ENCODE results near the gene PDCD6IP. TPM values are rescaled to one million over a fixed set of nuclear protein-coding genes. Genes with fewer than 3 reads are reported as not detected.

The PDCD6IP gene
- total and polyA plus RNA-seq, 2 of the 13 experiments (the other 11 are each of a cell fraction or from before 2014, with no cell fraction given) = 62.5 to 85.6 TPM

DNA sequence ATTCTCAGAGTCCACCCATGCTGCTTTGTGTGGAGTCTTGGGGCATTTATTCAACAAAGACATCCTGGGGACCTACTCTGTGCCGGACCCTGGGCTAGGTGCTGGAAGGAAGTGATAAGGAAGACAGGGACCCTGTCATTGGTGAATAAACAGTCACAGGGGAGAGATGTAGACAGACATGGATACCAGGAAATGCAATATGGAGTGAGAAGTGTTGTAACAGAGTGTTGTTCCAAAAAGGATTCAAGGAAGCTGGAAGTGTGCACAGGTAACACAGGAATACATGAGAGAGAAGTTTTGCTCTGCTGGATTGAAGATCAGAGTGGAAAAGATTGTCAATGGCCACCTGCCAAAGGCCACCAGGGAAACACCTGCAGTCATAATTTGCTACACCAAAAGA lies 89.0 kb downstream of the PDCD6IP start:
- no peak overlapping the region for H3K4me2 ChIP-seq (ENCODE audit: low read depth, low read length)
- H3K36me3 ChIP-seq (replicated peaks in 1 of 2; ENCODE audit: control insufficient read depth in 1 of 2, insufficient read depth in 2 of 2, low read length in 2 of 2) = no peaks in the 10 kb centered on the region
- ChIA-PET POLR2A (no interaction called here), CTCF (ENCODE audit: low intra/inter-chr PET ratio, low total read pairs) (no interaction called here)
- no peaks in the 10 kb centered on the region for H4K20me1 ChIP-seq (ENCODE audit: insufficient read depth, low read length)
- no peak for DNase-seq (ENCODE audit: low spot score)
- in situ Hi-C loops (cut with HindIII; ENCODE audit: extremely low pct_ligation_motif_present, low pct_unique_long_range_greater_than_20kb) (no loop called here), intact Hi-C loops (cut with micrococcal nuclease; ENCODE audit: unreplicated experiment) (no loop called here)
- no peaks in the 10 kb centered on the region for H3K79me2 ChIP-seq (ENCODE audit: insufficient read depth, low read length)
- no peak for FAIRE-seq
- ATAC-seq = no peak
- no peak overlapping the region for H3K9ac ChIP-seq (ENCODE audit: insufficient read depth, low read depth, low read length)
- H3K4me3 ChIP-seq (replicated peaks in 1 of 3; ENCODE audit: insufficient read depth in 1 of 3, low read depth in 2 of 3, low read length in 3 of 3) = no peak overlapping the region
- no peak overlapping the region for H2AFZ ChIP-seq (ENCODE audit: low read length)
- WGBS (ENCODE audit: low lambda C conversion rate) = 0% methylated on average over 1 of the region's 1 CpG
- no peaks in the 10 kb centered on the region for H3K9me3 ChIP-seq (ENCODE audit: low read length)
- TF ChIP-seq CHD4 (IDR thresholded peaks at IDR 0.05; ENCODE audit: borderline replicate concordance, low read length) = no peak
- TF ChIP-seq SKI (IDR thresholded peaks at IDR 0.05; ENCODE audit: partially characterized antibody) = no peak
- no peak for TF ChIP-seq MLLT10 (CRISPR knock-in tag; IDR thresholded peaks at IDR 0.05)
- no peak for TF ChIP-seq PHF20 (CRISPR knock-in tag; IDR thresholded peaks at IDR 0.05)
- no peak for TF ChIP-seq ZNF235 (CRISPR knock-in tag; IDR thresholded peaks at IDR 0.05; ENCODE audit: borderline replicate concordance)
- TF ChIP-seq, protein P1, sequence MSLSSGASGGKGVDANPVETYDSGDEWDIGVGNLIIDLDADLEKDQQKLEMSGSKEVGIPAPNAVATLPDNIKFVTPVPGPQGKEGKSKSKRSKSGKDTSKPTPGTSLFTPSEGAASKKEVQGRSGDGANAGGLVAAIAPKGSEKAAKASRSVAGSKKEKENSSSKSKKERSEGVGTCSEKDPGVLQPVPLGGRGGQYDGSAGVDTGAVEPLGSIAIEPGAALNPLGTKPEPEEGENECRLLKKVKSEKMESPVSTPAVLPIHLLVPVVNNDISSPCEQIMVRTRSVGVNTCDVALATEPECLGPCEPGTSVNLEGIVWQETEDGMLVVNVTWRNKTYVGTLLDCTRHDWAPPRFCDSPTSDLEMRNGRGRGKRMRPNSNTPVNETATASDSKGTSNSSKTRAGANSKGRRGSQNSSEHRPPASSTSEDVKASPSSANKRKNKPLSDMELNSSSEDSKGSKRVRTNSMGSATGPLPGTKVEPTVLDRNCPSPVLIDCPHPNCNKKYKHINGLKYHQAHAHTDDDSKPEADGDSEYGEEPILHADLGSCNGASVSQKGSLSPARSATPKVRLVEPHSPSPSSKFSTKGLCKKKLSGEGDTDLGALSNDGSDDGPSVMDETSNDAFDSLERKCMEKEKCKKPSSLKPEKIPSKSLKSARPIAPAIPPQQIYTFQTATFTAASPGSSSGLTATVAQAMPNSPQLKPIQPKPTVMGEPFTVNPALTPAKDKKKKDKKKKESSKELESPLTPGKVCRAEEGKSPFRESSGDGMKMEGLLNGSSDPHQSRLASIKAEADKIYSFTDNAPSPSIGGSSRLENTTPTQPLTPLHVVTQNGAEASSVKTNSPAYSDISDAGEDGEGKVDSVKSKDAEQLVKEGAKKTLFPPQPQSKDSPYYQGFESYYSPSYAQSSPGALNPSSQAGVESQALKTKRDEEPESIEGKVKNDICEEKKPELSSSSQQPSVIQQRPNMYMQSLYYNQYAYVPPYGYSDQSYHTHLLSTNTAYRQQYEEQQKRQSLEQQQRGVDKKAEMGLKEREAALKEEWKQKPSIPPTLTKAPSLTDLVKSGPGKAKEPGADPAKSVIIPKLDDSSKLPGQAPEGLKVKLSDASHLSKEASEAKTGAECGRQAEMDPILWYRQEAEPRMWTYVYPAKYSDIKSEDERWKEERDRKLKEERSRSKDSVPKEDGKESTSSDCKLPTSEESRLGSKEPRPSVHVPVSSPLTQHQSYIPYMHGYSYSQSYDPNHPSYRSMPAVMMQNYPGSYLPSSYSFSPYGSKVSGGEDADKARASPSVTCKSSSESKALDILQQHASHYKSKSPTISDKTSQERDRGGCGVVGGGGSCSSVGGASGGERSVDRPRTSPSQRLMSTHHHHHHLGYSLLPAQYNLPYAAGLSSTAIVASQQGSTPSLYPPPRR (CRISPR knock-in tag; IDR thresholded peaks at IDR 0.05; ENCODE audit: borderline replicate concordance) = no peak
- peaks cover 12% of the 10 kb centered on the region for H3K4me1 ChIP-seq (ENCODE audit: insufficient read depth, low read length)
- 0 out of 5 replicates have a peak, but pooled peaks cover 0 to 4% of the 10 kb centered on the region in 2 experiments for H3K27me3 ChIP-seq (ENCODE audit: control insufficient read depth in 1 of 2, insufficient read depth in 2 of 2, low read length in 2 of 2)
- BruUV-seq (replicated peaks) = no TSS peak
- H3K27ac ChIP-seq (ENCODE audit: extremely low read length, insufficient read depth, low read length) = no peak overlapping the region
